Adrenal gland (tissue), 5 donors: ENCODE results near the gene LOXHD1.

Source experiments
- POLR2A ChIP-seq, 2 donors: fragments of 450-650 bp; IDR thresholded peaks; one replicate each; pipeline ENCODE4 v1.6.1; 2017; ENCODE audit warnings: antibody characterized with exemption in 2 of 2, mild to moderate bottlenecking in 2 of 2, moderate library complexity in 1 of 2
- TF ChIP-seq, protein P1 (sequence below), 6 experiments: fragments of 450-650 bp in 4 of 6; fragments of 200-600 bp in 2 of 6; sonication (generic) in 1 of 6; IDR thresholded peaks; 1 replicate in 5 of 6; 2 replicates in 1 of 6; pipeline versions ENCODE4 v1.5.1 to v1.8.0; 2016 to 2021; ENCODE audit warnings: antibody characterized with exemption in 6 of 6, mild to moderate bottlenecking in 2 of 6, moderate library complexity in 1 of 6
- donor health status: DM: no; HTN: no; CAD: no.

DNA sequence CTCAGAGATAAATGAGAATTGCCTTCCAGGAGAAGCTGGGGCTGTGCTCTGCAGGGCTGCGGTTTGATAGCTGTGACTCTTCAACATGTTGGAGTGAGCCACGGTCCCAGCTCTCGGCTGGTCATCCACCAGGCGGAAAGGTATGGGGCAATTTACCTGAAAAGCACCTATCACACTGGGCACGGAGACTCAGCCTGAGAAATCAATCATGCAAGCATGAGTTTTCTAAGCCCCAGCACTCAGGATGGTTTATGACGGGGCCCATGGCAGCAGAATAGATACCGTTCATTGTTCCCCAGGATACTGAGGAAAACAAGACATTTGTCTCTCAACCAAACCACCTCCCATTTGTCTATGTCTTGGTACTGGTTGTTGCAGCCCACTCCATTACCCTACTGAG, 83.9 kb downstream of the LOXHD1 start:
- TF ChIP-seq, protein P1, sequence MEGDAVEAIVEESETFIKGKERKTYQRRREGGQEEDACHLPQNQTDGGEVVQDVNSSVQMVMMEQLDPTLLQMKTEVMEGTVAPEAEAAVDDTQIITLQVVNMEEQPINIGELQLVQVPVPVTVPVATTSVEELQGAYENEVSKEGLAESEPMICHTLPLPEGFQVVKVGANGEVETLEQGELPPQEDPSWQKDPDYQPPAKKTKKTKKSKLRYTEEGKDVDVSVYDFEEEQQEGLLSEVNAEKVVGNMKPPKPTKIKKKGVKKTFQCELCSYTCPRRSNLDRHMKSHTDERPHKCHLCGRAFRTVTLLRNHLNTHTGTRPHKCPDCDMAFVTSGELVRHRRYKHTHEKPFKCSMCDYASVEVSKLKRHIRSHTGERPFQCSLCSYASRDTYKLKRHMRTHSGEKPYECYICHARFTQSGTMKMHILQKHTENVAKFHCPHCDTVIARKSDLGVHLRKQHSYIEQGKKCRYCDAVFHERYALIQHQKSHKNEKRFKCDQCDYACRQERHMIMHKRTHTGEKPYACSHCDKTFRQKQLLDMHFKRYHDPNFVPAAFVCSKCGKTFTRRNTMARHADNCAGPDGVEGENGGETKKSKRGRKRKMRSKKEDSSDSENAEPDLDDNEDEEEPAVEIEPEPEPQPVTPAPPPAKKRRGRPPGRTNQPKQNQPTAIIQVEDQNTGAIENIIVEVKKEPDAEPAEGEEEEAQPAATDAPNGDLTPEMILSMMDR (IDR thresholded peaks at IDR 0.05), result no peak
- no peak for TF ChIP-seq POLR2A (IDR thresholded peaks at IDR 0.05)
